NCI-H345 (cell line): ENCODE results near the gene FAM83B.
"Not testable (repeated sequence)": the region's sequence is repeated elsewhere in the genome, so short reads cannot be mapped to it uniquely, and the experiment has no call there.

Source experiments
- DNase-seq: peaks from one replicate; lab custom pipeline; 2025; lab: John Stamatoyannopoulos, UW

Gene FAM83B

GRCh38 chr6:54979161-54979560, 132.6 kb downstream of the FAM83B start:
- not testable (repeated sequence) for DNase-seq

GRCh38 chr6:54980511-54981275, 134.1 kb downstream of the FAM83B start:
- DNase-seq: no peak

GRCh38 chr6:54981276-54981609, 134.7 kb downstream of the FAM83B start:
- no peak for DNase-seq

- DNase-seq: no peak
These were observed 135.1 kb downstream of the FAM83B start for GRCh38 chr6:54981647-54982046.

GRCh38 chr6:54987633-54988290, 141.2 kb downstream of the FAM83B start:
- no peak for DNase-seq

GRCh38 chr6:54988576-54988975, 142.0 kb downstream of the FAM83B start:
- no peak for DNase-seq

GRCh38 chr6:54990001-54990400, 143.4 kb downstream of the FAM83B start:
- no peak for DNase-seq
